IPS DF 4.7 (cell line): Measurements from ENCODE around the gene DKKL1.

Experiments used
- DNase-seq: peaks from one replicate; pipeline ENCODE4 v3.0.0-alpha.2; 2013; ENCODE audit warnings: low spot score; ENCODE audit errors: extremely low read depth

DKKL1 gene

GRCh38 chr19:49338023-49338677 lies 25.5 kb upstream of the DKKL1 start:
- no peak for DNase-seq

- DNase-seq = no peak
These were observed 24.9 kb upstream of the DKKL1 start for GRCh38 chr19:49338691-49339300.

GRCh38 chr19:49339301-49340068 lies 24.2 kb upstream of the DKKL1 start:
- no peak for DNase-seq

DNA sequence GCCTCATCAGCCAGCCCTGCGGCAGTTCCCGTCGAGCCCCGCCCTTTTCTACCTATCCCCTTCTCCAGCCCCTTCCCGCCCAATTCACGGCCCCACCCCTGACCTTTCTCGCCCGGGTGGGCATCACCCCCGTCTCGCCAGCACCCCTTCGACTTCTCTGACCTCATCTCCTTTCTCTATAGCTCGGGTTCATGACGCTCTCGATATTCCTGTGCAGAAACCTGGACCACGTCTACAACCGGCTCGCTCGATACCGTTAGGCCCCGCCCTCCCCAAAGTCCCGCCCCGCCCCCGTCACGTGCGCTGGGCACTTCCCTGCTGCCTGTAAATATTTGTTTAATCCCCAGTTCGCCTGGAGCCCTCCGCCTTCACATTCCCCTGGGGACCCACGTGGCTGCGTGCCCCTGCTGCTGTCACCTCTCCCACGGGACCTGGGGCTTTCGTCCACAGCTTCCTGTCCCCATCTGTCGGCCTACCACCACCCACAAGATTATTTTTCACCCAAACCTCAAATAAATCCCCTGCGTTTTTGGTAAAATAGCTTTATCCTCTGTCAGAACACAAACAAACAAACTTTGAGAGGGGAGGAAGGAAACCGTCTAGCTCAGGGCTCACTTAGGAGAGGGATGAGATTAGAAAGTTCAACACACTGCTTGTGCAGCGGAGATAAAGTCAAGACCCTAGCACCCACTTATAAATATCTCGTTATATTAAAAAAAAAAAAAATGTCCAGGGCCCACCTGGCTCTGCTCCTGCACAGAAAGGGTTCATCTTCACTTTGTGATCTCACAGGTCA lies 23.4 kb upstream of the DKKL1 start:
- no peak for DNase-seq

DNA sequence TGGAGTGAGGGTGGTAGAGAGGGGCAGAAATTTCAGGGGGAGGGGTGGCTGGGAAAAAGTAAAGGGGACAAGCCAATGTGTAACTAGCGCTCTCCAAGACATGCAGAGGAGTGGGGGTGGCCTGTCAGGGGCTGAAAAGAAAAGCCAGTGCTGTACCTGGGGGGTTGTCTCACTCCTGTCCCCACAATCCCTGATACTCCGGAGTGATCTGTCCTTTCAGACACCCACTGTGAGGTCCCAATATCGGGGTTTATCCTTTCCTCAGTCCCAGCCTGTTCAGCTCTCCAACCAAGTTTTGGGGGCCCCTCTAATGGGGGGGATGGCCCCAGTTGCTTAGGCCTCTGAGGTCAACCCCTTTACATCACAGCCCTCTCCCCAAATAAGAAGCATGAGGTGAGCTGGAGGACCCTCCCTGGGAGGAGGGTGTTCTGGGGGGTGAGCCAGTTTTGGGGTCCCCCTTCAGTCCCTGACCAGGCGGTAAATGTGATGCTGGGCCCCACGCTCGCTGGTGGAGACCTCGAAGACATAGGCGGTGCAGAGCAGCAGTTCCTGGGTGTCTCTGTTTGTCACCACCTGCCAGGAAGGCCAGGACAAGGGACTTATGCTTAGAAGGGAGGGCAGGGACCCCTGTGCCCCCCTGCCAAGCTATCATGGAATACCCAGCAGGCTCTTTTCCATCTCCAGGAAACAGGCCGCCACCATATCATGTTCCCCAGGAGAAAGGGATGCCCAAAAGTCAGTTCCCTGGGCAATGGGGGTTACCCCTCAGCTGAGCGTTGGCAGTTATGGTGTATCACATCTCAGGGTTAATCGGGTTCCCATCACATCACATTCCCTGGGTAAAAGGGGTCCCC lies 22.6 kb upstream of the DKKL1 start:
- no peak for DNase-seq

- DNase-seq = no peak
These were observed 21.4 kb upstream of the DKKL1 start for GRCh38 chr19:49342291-49342721.

DNA sequence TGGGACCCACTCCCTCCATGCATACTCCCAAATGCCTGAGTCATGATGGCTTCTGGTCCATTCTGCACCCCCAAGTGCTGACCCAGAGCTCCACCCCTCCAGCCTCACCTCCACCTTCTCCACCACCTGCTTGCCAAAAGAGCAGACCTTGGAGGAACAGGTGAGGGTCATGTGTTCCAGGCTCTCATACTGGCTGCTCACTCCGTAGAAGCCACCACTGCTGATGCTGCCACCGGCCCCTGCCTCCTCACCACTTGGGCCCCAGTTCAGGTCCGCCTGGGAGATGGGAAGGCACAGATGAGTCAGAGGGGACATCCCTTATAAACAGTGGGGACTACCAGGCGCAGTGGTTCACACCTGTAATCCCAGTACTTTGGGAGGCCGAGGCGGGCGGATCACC lies 20.6 kb upstream of the DKKL1 start:
- no peak for DNase-seq

DNA sequence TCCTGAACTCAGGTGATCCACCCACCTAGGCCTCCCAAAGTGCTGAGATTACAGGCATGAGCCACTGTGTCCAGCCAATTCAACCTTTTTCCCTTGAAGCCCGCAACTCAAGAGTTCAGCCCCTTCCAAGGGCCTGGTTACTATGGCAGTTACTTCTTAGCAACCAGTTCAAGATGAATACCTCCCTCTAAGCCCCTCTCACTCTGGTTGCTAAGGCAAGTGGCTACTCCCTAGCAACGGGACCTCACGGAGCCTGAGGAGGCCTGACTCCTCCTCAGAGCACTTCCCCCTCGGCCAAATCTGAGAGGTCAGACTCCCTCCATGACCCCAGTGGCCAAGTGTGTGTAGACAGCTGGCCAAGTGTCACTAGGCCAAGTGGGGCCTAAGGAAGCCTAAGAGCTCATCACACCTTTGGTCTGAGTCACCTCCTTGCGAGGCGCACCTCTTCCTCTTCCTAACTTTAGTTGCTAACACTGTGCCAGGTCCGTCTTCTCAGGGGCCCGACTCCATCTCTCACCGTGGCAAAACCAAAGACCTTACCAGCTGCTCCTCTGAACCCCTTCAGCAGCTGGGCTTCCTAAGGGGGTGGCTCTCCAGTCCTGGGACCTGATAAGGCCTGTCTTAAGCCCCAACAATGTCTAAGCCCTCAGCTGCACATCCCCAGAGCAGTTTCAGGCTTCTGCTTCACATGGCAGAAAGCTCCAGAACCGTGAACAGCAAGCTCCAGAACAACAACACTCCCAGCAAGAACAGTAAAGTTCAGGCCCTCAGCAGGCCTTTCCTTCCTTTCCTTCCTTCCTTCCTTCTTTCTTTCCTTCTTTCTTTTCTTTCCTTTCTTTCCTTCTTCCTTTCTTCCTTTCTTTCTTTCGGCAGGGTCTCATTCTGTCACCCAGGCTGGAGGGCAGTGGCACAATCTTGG lies 18.9 kb upstream of the DKKL1 start:
- DNase-seq = no peak

DNA sequence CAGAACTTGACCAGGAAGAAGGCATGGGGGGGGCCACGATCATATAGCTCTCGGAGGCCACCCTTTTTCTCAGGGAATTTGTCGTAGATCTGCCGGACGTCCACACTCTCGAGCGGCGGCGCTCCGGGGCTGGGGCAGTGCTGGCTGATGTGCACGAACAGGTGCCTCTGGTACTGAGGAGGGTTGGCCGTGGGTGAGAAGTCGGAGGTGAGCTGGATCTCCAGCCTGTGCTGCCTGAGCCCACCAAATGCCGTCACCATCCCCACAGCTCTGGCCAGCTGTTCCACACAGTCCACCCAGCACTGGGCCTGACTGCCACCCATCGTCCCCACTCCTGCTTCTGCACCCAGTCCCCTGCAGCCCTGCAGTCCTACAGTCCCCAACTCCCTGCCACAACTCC lies 16.5 kb upstream of the DKKL1 start:
- no peak for DNase-seq

- DNase-seq = no peak
These were observed 15.8 kb upstream of the DKKL1 start for GRCh38 chr19:49347835-49348234.

GRCh38 chr19:49348305-49349189 lies 15.1 kb upstream of the DKKL1 start:
- no peak for DNase-seq

DNA sequence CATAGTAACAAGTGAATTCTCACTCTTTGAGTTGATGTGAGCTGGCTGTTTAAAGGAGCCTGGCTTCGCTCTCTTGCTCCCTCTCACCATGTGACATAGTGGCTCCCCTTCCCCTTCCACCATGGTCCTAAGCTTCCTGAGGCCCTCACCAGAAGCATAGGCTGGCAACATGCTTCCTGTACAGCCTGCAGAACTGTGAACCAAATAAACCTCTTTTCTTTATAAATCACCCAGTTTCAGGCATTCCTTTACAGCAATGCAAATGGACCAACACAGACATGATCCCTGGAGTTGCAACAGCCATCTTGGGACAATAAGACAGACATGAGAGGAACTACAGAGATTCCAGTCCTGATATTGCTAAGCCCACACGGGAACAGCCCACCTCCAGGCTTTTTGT lies 14.1 kb upstream of the DKKL1 start:
- no peak for DNase-seq

DNA sequence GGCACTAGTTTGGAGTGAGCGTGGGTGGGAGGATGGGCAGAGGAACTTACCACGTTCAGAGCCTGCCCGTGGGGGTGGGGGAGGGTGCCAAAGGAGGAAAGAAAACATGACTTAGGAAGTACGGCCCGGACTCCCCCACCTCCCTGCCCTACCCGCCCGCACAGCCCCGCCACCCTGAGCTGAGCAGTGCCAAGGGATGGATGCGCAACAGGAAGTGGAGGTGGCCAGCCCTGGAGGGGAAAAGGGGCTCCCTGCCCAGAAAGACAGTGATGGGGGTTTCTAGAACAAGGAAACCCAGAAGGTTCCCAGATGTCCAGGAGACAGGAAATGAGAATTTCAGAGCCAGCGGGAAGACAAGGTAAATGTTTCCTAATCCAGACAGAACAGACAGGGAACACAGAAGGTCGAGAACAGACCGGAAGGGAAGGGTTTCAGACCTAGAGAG lies 7.7 kb upstream of the DKKL1 start:
- no peak for DNase-seq

DNA sequence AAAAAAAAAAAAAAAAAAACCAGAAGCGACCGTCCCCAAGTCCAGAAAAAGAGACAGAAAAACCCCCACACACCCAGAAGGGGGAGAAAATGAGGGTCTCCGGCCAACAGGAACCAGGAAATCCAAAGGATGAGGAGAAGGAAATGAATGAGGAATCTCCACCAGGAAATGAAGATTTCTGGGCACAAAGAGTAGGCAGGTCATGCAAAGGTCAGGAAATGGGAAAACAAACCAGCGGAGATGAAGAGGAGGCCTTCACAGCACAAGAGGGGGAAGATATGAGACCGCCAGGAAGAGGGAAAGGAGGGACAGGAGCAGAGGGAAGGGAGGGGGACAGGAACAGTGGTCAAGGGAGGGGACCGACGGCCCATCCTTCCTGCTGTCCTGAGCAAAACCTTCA lies 7.3 kb upstream of the DKKL1 start:
- DNase-seq = no peak

GRCh38 chr19:49357186-49357585 lies 6.5 kb upstream of the DKKL1 start:
- no peak for DNase-seq

DNA sequence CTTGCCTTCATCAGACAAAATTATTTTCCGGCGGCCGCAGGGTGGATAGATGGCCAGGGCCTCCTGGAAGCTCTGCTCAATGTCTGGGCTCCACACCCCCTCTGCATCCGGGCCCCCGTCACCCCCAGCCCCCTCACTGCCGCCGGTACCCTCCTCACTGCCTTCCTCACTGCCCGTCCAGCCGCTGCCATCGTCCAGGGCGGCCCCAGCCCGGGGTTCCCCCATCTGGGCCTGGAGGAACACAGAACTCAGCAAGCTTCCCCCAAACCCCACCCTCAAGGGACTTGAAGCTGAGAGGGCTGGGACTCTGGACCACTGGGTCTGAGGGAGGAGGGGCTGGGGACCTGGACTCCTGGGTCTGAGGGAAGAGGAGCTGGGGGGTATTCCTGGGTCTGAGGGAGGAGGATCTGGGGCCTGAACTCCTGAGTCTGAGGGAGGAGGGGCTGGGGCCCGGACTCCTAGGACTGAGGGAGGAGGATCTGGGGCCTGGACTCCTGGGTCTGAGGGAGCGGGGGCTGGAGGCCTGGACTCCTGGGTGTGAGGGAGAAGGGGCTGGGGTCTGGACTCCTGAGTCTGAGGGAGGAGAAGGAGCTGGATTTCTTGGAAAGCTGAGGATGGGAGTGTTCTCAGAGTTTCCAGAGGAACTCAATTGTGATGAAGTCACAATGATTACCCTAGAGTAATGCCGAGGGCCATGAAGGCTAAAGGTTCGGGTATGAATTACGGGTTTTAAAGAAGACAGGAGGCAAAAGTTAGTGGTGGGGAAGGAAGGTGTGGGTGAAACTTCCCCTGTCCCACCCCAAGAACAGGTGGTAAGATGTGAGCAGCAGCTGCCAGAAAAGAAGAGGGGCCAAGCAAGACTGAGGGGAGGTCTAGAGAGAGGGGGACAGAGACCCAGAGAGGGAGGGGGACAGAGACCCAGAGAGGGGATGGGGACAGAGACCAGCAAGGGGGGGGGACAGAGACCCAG lies 3.5 kb upstream of the DKKL1 start:
- DNase-seq = no peak

- no peak for DNase-seq
These were observed 2.1 kb upstream of the DKKL1 start for GRCh38 chr19:49361438-49362047.
